H1 (cell line): ENCODE measurements around the gene E2F3. TPM values are rescaled to one million over a fixed set of nuclear protein-coding genes. Genes with fewer than 3 reads are reported as not detected.

ENCODE experiments used
- MAFK ChIP-seq: IDR thresholded peaks from 2 replicates; pipeline ENCODE4 v1.6.1; 2012; ENCODE audit warnings: low read depth, mild to moderate bottlenecking, improper control_type of control experiment, low read length
- polyA plus RNA-seq, 7 experiments: library from polyadenylated mRNA; depleted of rRNA in 3 of 7; stranded (reverse) in 5 of 7; unstranded in 2 of 7; fragments of >200 nt in 5 of 7; fragments of 200-250 nt in 2 of 7; gene quantifications; 1 replicate in 5 of 7; 2 replicates in 1 of 7; 4 replicates in 1 of 7; pipeline versions ENCODE4 v1.2.1 to v1.2.3, GENCODE V29; 2011 to 2013; ENCODE audit warnings: missing spikeins in 2 of 7, mixed read lengths in 2 of 7
- total RNA-seq: library from RNA; stranded (reverse); fragmentation: NEBNext Ultra II Directional; extraction: Animal tissue kit (Norgen Biotek cat#: 25700); gene quantifications from 2 replicates; pipeline ENCODE4 v1.2.1, GENCODE V29; 2021
- TF ChIP-seq, protein P1 (sequence below): fragments of 300-600 bp; sonication (generic); IDR thresholded peaks from 2 replicates; pipeline ENCODE4 v1.7.1; 2012; ENCODE audit warnings: low read length, moderate library complexity, mild to moderate bottlenecking, inconsistent platforms; ENCODE audit not compliant: insufficient replicate concordance

Gene E2F3
- total and polyA plus RNA-seq, 2 of the 8 experiments (the other 6 are each of a cell fraction or from before 2014, with no cell fraction given): 14.9 to 42.2 TPM

DNA sequence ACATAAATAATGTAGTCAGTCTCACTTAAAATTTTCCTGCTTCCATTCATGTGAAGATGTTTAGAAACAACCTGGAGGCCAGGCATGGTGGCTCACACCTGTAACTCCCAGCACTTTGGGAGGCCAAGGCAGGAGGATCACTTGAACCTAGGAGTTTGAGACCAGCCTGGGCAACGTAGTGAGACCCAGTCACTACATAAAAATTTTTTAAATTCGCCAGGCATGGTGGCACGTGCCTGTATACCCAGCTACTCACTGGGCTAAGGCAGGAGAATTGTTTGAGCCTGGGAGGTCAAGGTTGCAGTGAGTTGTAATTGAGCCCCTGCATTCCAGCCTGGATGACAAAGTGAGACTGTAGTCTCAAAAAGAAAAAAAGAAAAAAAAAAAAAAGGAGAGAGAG lies 47.3 kb upstream of the E2F3 start (continued):
- TF ChIP-seq, protein P1, sequence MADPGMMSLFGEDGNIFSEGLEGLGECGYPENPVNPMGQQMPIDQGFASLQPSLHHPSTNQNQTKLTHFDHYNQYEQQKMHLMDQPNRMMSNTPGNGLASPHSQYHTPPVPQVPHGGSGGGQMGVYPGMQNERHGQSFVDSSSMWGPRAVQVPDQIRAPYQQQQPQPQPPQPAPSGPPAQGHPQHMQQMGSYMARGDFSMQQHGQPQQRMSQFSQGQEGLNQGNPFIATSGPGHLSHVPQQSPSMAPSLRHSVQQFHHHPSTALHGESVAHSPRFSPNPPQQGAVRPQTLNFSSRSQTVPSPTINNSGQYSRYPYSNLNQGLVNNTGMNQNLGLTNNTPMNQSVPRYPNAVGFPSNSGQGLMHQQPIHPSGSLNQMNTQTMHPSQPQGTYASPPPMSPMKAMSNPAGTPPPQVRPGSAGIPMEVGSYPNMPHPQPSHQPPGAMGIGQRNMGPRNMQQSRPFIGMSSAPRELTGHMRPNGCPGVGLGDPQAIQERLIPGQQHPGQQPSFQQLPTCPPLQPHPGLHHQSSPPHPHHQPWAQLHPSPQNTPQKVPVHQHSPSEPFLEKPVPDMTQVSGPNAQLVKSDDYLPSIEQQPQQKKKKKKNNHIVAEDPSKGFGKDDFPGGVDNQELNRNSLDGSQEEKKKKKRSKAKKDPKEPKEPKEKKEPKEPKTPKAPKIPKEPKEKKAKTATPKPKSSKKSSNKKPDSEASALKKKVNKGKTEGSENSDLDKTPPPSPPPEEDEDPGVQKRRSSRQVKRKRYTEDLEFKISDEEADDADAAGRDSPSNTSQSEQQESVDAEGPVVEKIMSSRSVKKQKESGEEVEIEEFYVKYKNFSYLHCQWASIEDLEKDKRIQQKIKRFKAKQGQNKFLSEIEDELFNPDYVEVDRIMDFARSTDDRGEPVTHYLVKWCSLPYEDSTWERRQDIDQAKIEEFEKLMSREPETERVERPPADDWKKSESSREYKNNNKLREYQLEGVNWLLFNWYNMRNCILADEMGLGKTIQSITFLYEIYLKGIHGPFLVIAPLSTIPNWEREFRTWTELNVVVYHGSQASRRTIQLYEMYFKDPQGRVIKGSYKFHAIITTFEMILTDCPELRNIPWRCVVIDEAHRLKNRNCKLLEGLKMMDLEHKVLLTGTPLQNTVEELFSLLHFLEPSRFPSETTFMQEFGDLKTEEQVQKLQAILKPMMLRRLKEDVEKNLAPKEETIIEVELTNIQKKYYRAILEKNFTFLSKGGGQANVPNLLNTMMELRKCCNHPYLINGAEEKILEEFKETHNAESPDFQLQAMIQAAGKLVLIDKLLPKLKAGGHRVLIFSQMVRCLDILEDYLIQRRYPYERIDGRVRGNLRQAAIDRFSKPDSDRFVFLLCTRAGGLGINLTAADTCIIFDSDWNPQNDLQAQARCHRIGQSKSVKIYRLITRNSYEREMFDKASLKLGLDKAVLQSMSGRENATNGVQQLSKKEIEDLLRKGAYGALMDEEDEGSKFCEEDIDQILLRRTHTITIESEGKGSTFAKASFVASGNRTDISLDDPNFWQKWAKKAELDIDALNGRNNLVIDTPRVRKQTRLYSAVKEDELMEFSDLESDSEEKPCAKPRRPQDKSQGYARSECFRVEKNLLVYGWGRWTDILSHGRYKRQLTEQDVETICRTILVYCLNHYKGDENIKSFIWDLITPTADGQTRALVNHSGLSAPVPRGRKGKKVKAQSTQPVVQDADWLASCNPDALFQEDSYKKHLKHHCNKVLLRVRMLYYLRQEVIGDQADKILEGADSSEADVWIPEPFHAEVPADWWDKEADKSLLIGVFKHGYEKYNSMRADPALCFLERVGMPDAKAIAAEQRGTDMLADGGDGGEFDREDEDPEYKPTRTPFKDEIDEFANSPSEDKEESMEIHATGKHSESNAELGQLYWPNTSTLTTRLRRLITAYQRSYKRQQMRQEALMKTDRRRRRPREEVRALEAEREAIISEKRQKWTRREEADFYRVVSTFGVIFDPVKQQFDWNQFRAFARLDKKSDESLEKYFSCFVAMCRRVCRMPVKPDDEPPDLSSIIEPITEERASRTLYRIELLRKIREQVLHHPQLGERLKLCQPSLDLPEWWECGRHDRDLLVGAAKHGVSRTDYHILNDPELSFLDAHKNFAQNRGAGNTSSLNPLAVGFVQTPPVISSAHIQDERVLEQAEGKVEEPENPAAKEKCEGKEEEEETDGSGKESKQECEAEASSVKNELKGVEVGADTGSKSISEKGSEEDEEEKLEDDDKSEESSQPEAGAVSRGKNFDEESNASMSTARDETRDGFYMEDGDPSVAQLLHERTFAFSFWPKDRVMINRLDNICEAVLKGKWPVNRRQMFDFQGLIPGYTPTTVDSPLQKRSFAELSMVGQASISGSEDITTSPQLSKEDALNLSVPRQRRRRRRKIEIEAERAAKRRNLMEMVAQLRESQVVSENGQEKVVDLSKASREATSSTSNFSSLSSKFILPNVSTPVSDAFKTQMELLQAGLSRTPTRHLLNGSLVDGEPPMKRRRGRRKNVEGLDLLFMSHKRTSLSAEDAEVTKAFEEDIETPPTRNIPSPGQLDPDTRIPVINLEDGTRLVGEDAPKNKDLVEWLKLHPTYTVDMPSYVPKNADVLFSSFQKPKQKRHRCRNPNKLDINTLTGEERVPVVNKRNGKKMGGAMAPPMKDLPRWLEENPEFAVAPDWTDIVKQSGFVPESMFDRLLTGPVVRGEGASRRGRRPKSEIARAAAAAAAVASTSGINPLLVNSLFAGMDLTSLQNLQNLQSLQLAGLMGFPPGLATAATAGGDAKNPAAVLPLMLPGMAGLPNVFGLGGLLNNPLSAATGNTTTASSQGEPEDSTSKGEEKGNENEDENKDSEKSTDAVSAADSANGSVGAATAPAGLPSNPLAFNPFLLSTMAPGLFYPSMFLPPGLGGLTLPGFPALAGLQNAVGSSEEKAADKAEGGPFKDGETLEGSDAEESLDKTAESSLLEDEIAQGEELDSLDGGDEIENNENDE: no peak
- TF ChIP-seq MAFK: no peak
